Fibroblast of pulmonary artery (primary cell): ENCODE results near the gene IFI27L2.

Experiments used
- DNase-seq: peaks from one replicate; pipeline ENCODE4 v3.0.0-alpha.2; 2010; ENCODE audit warnings: low read depth
- H3K4me3 ChIP-seq: replicated peaks from 2 replicates; pipeline ENCODE4 v1.5.1; 2011; ENCODE audit warnings: low read depth, mild to moderate bottlenecking, control low read depth, low read length, moderate library complexity
- CTCF ChIP-seq: IDR thresholded peaks from 2 replicates; pipeline ENCODE4 v1.5.1; 2011; ENCODE audit warnings: mild to moderate bottlenecking, control low read depth, low read length, inconsistent platforms; ENCODE audit errors: missing control alignments

The IFI27L2 gene

GRCh38 chr14:94135476-94135875 lies 6.1 kb upstream of the IFI27L2 start:
- no peak for TF ChIP-seq CTCF
- DNase-seq, result no peak
- H3K4me3 ChIP-seq, result no peak overlapping the region

- peak; percentile 78 for DNase-seq
Measured at GRCh38 chr14:94132285-94132887, 3.0 kb upstream of the IFI27L2 start.

GRCh38 chr14:94129758-94130414 lies 482 bp upstream of the IFI27L2 start:
- peak; percentile 48 for DNase-seq
- no peak for TF ChIP-seq CTCF
- H3K4me3 ChIP-seq, result peak overlapping the region; percentile 53

More at GRCh38 chr14:94132285-94132887, 3.0 kb upstream of the IFI27L2 start:
- TF ChIP-seq CTCF, result peak; percentile 83
- H3K4me3 ChIP-seq, result no peak overlapping the region

GRCh38 chr14:94128216-94128839 lies 1.1 kb downstream of the IFI27L2 start:
- H3K4me3 ChIP-seq, result no peak overlapping the region
- no peak for TF ChIP-seq CTCF
- DNase-seq, result no peak

GRCh38 chr14:94127330-94127729 lies 2.1 kb downstream of the IFI27L2 start:
- no peak overlapping the region for H3K4me3 ChIP-seq
- no peak for DNase-seq
- no peak for TF ChIP-seq CTCF

- no peak for TF ChIP-seq CTCF
- no peak for DNase-seq
Measured at GRCh38 chr14:94126800-94127199, 2.6 kb downstream of the IFI27L2 start.

More at GRCh38 chr14:94126800-94127199, 2.6 kb downstream of the IFI27L2 start:
- H3K4me3 ChIP-seq, result no peak overlapping the region
